Stimulated activated CD4-positive, alpha-beta T cell treated with anti-CD3 and anti-CD28 coated beads, Interleukin-4, amount 100 ng/mL, for 1 hour (primary cell): Measurements from ENCODE around the gene PALD1.

Experiments
- DNase-seq: peaks from one replicate; pipeline ENCODE4 v3.0.0-alpha.2; 2020

The PALD1 gene

GRCh38 chr10:70537398-70538194, 59.0 kb downstream of the PALD1 start:
- DNase-seq, result peak; percentile 31

GRCh38 chr10:70538195-70538520, 59.6 kb downstream of the PALD1 start:
- DNase-seq, result no peak

DNA sequence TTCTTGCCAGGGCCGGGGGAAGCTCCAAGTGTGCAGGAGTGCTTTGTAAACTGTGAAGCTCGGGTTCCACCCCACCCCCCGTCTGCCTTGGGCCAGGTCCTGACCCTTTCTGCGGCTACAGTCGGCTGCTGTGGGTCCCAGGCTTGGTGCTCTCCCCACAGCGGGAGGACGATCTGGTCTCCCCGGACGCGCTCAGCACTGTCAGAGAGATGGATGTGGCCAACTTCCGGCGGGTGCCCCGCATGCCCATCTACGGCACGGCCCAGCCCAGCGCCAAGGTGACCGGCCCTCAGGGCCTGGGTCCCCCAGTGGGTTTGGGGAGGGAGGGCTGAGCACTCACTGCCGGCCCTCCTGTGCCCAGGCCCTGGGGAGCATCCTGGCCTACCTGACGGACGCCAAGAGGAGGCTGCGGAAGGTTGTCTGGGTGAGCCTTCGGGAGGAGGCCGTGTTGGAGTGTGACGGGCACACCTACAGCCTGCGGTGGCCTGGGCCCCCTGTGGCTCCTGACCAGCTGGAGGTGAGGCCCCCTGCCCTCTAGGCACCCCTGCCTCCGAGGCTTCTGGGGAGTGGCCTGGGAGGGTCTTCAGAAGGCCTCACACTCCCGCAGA, 60.3 kb downstream of the PALD1 start:
- DNase-seq, result no peak

DNA sequence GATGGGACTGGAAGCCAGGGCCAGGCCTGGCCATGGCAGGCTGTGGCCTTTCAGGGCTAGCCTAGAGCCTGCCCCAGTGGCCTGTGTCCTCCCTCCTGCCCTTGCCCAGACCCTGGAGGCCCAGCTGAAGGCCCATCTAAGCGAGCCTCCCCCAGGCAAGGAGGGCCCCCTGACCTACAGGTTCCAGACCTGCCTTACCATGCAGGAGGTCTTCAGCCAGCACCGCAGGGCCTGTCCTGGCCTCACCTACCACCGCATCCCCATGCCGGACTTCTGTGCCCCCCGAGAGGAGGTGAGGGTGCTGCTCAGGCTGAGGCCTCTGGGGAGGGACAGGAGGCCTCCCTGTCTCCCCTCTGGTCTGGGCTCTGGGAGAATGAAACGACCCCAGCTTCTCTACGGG, 60.9 kb downstream of the PALD1 start:
- DNase-seq, result no peak

GRCh38 chr10:70540089-70540788, 61.7 kb downstream of the PALD1 start:
- DNase-seq, result peak; percentile 30

DNA sequence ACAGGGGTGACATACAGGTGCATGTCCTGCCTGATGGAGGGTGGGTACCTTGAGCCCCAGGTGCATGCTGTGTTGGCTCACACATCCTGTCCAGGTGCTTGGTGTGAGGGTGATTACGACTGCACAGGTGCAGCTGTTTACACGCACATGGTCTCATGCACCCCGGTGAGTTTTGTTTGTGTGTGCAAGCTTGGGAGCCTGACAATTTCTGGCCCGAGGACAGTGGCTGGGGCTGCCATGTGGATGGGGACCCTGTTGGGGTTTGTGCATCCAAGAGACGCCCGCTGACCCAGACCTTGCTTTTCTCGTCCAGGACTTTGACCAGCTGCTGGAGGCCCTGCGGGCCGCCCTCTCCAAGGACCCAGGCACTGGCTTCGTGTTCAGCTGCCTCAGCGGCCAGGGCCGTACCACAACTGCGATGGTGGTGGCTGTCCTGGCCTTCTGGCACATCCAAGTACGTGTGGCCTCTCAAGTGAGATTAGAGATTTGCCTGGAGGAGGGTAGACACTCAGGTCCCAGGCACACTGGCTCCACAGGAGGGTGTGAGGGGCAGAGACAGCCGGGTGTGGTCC, 62.3 kb downstream of the PALD1 start:
- no peak for DNase-seq

- DNase-seq, result no peak
These were observed 63.4 kb downstream of the PALD1 start for GRCh38 chr10:70541736-70542564.

DNA sequence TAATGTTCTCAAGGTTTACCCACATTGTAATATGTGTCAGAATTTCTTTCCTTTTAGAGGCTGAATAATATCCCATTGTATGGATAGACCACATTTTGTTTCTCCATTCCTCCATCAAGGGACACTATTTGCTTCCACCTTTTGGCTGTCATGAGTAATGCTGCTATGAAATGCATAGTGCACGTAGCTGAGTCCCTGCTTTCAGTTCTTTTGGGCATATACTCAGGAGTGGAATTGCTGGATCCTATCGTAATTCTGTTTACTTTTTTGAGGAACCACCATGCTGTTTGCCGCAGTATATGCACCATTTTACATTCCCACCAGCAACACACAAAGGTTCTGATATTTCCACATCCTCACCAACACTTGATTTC, 64.0 kb downstream of the PALD1 start:
- DNase-seq, result no peak

GRCh38 chr10:70543911-70544310, 65.3 kb downstream of the PALD1 start:
- DNase-seq, result no peak

- DNase-seq, result no peak
These were observed 66.1 kb downstream of the PALD1 start for GRCh38 chr10:70544431-70545340.

- no peak for DNase-seq
These were observed 68.0 kb downstream of the PALD1 start for GRCh38 chr10:70546584-70546983.

DNA sequence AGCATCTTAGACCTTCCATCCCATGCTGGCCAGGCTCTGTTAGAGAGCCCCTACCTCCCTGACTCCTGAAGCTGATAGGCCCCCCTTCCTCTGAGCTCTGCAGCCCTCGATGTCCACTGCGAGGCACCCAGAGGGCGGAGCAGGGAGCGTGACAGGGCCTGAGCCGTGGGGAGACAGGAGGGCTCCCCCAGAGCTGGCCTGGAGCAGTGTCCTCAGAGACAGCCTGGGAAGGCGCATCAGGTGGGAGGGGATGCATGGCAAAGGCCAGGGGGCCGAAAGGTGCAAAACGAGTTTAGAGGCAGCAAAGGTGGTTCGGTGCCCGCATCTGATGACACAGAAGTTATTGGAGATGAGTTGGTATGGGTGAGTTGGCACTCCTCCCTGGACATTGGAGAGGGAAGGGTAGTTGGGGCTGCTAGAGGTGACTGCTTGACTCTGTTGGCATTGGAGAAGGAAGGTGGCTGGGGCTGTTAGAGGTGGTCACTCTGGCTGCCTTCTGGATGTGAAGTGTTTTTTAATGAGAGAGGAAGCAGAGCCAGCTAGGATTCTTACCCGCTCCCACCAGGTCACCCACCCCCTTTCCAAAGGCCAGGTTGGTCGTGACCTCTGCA, 70.9 kb downstream of the PALD1 start:
- no peak for DNase-seq

DNA sequence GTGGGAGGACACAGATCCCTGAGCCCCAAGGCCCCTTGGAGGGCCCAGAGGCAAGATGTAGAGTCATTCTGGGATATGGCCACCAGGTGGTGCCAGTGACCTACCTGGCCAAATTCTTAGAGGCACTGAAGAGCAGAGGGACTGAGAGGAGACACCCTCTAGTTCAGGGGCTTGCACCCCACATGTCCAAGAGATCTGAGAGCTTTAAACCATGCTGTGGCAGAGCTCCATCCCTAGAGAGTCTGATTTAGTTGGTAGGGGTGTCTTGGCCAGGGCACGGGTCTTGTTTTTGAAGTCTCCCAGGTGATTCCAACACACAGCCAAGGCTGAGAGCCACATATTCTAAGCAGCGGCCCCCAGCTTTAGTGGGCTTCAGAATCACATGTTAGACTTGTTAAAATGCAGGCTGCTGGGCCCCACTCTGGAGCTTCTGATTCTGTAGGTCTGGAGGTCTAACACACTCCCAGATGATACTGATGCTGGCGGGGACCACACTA, 71.4 kb downstream of the PALD1 start:
- DNase-seq, result peak; percentile 69

GRCh38 chr10:70550459-70550858, 71.9 kb downstream of the PALD1 start:
- DNase-seq, result no peak

DNA sequence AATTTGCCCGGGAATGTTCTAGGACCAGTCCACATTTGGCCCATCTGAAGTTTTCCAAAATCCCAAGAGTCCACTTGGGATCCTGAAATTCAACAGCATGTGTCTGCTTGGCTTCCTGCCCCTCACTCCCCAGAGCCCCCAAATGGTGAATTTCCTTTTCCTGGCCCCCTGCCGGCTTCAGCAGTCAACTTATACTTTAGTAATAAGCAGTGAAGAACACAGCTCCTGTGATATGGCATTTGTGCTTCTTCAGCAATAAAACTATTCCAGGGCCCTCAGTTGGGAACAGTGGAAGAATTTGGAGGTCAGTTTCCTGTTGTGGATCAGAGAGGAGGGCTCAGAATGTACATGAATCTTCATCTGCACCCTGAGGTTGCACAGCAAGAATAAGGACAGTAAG, 72.9 kb downstream of the PALD1 start:
- no peak for DNase-seq

GRCh38 chr10:70551971-70552422, 73.4 kb downstream of the PALD1 start:
- no peak for DNase-seq

DNA sequence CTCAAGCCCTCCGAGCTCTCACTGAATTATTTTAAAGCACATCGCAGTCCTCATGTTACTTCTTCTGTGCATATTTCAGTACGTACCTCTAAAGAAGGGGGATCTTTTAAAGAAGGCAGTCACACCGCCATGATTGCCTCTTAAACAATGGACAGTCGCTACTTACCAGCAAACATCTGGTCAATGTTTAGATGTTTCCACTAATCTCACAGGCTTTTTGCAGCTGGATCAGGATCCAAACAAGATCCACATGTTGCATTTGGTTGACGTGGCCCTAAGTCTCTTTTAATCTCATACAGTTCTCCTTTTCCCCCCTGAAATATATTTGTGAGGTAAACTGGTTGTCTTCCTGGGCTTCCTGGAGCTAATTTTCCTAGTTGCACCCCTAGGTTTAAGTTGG, 74.0 kb downstream of the PALD1 start:
- DNase-seq, result no peak

DNA sequence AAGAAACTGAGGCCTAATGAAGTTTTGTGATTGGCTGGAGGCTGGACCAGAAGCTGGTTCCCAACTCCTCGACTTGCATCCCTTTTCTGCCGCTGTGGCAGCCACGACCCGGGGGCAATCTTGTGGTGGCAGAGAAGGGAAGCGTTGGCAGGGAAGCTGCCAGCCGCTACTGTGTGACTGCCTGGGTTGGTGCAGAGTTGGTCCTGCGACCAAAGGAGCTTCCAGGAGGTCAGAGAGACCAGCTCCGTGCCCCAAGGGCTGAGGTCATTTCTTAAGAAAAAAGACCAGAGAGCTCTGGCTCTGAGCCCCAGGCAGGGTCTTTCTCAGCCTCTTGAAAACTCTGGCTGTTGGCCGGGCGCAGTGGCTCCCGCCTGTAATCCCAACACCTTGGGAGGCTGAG, 76.8 kb downstream of the PALD1 start:
- DNase-seq, result no peak

- DNase-seq, result no peak
These were observed 78.7 kb downstream of the PALD1 start for GRCh38 chr10:70557086-70557845.

DNA sequence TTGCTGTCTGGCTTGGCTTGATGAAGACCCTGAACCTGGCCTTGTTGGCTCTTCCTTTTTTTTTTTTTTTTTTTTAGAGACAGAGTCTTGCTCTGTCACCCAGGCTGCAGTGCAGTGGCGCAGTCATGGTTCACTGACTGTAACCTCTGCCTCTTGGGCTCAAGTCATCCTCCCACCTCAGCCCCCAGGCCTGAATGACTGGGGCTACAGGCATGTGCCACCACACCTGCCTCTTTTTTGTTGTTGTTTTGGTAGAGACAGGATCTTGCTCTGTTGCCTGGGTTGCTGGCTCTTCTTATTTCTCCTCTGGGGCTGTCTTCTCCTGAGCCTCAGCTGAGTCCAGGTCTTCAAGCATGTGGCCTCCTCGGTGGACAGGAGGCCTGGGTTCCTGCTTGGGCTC, 79.3 kb downstream of the PALD1 start:
- DNase-seq, result no peak
